ENCODE results near the gene TMEM98.
"Not testable (repeated sequence)": the region's sequence is repeated elsewhere in the genome, so short reads cannot be mapped to it uniquely, and the experiment has no call there.

GRCh38 chr17:32987453-32987805 is 59.5 kb downstream of the TMEM98 start:
- not testable (repeated sequence) for TF ChIP-seq CTCF (conservative IDR thresholded peaks at IDR 0.05 in 1 of 2, IDR thresholded peaks at IDR 0.05 in 1 of 2; ENCODE audit: extremely low read depth in 1 of 2, insufficient read depth in 1 of 2, low read depth in 1 of 2, low read length in 2 of 2); EZH2 (IDR thresholded peaks at IDR 0.05; ENCODE audit: borderline replicate concordance, low read length)

All from mammary epithelial cell (primary cell).